Esophagus muscularis mucosa (tissue), 4 donors: ENCODE results near the gene ITPRID2.

Experiments
- CTCF ChIP-seq, 3 experiments: fragments of 200-600 bp in 2 of 3; fragments of 450-650 bp in 1 of 3; sonication (generic) in 2 of 3; IDR thresholded peaks; one replicate each; pipeline ENCODE4 v1.5.1; 2017 to 2019; ENCODE audit warnings: antibody characterized with exemption in 3 of 3, mild to moderate bottlenecking in 2 of 3, moderate library complexity in 1 of 3
- EP300 ChIP-seq: sonication (generic); formaldehyde crosslinking; IDR thresholded peaks from one replicate; pipeline ENCODE4 v1.6.1; 2017; ENCODE audit warnings: antibody characterized with exemption
- POLR2A ChIP-seq: fragments of 450-650 bp; IDR thresholded peaks from one replicate; pipeline ENCODE4 v1.6.1; 2017; ENCODE audit warnings: antibody characterized with exemption, moderate library complexity, mild to moderate bottlenecking, low read depth
- POLR2AphosphoS5 ChIP-seq, 2 donors: sonication (generic); formaldehyde crosslinking; IDR thresholded peaks; one replicate each; pipeline ENCODE4 v1.6.1; 2017; ENCODE audit warnings: antibody characterized with exemption in 2 of 2

- TF ChIP-seq CTCF (IDR thresholded peaks at IDR 0.05) (no peak), POLR2A (no peak), EP300 (no peak), POLR2AphosphoS5 (IDR thresholded peaks at IDR 0.05) (no peak)
Observed at GRCh38 chr2:181879295-181879694, 12.2 kb upstream of the ITPRID2 start.
